Measurements from ENCODE around the gene FZR1.
"Not testable (repeated sequence)": the region's sequence is repeated elsewhere in the genome, so short reads cannot be mapped to it uniquely, and the experiment has no call there.

FZR1 gene

GRCh38 chr19:3497757-3498520, 8.2 kb upstream of the FZR1 start:
- no peak for DNase-seq

GRCh38 chr19:3499738-3500428, 6.2 kb upstream of the FZR1 start:
- no peak for DNase-seq

- peak; percentile 94 for DNase-seq
Observed at GRCh38 chr19:3500429-3501101, 5.5 kb upstream of the FZR1 start, which contains the start of gene DOHH. TSS of gene DOHH (minus strand) at chr19:3500674. CDS start at chr19:3496814, 3,860 bp downstream.

GRCh38 chr19:3501780-3502179, 4.3 kb upstream of the FZR1 start:
- DNase-seq: no peak

- no peak for DNase-seq
Observed at GRCh38 chr19:3503036-3503572, 3.0 kb upstream of the FZR1 start.

- DNase-seq: no peak
Observed at GRCh38 chr19:3504735-3505134, 1.4 kb upstream of the FZR1 start.

- DNase-seq: peak; percentile 9
Observed at GRCh38 chr19:3506384-3507340, 551 bp downstream of the FZR1 start.

- DNase-seq: peak; percentile 21
Observed at GRCh38 chr19:3507371-3508120, 1.4 kb downstream of the FZR1 start.

- not testable (repeated sequence) for DNase-seq
Observed at GRCh38 chr19:3508121-3508661, 2.1 kb downstream of the FZR1 start.

- DNase-seq: no peak
Observed at GRCh38 chr19:3508771-3509535, 2.8 kb downstream of the FZR1 start.

- DNase-seq: no peak
Observed at GRCh38 chr19:3509566-3509989, 3.5 kb downstream of the FZR1 start.

GRCh38 chr19:3510727-3511126, 4.6 kb downstream of the FZR1 start:
- no peak for DNase-seq

- no peak for DNase-seq
Observed at GRCh38 chr19:3511506-3512251, 5.6 kb downstream of the FZR1 start.

- no peak for DNase-seq
Observed at GRCh38 chr19:3512562-3513228, 6.6 kb downstream of the FZR1 start.

GRCh38 chr19:3513229-3514140, 7.4 kb downstream of the FZR1 start:
- DNase-seq: no peak

- no peak for DNase-seq
Observed at GRCh38 chr19:3514930-3515329, 8.8 kb downstream of the FZR1 start.

- no peak for DNase-seq
Observed at GRCh38 chr19:3515891-3516422, 9.8 kb downstream of the FZR1 start.
